GM12892 (cell line): Measurements from ENCODE around the gene POTEH.
"Not testable (repeated sequence)": the region's sequence is repeated elsewhere in the genome, so short reads cannot be mapped to it uniquely, and the experiment has no call there.

Source experiments
- POLR2A ChIP-seq: IDR thresholded peaks from 2 replicates; pipeline ENCODE4 v1.6.1; 2011; ENCODE audit warnings: low read depth, low read length, control low read depth
- POLR2AphosphoS5 ChIP-seq: IDR thresholded peaks from 2 replicates; pipeline ENCODE4 v1.6.1; 2011; ENCODE audit warnings: low read depth, low read length, control low read depth

DNA sequence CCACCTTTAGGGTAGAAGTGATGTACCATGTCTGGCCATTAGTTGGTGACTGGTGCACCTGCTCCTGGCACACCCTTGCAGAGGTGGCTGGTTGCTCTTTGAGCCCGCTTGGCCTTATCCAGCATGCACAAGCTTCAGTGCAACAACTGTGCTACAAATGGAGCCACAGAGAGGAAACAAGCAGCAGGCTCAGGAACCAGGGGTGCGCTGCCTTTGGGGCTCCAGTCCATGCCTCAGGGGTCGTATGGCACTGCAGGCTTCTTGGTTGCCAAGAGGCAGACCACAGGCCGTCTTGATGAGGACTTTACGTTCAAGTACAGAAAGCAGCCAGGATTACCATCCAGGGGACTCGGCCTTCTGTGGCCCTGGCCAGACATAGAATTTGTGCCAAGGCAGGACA is 44.6 kb downstream of the POTEH start:
- TF ChIP-seq POLR2A, POLR2AphosphoS5: not testable (repeated sequence)
